ENCODE data around the gene KMO. TPM values are rescaled to one million over a fixed set of nuclear protein-coding genes. Genes with fewer than 3 reads are reported as not detected.

KMO gene
- total and polyA plus RNA-seq, 12 donors, result 0.41 to 3.6 (median 1.6) TPM

DNA sequence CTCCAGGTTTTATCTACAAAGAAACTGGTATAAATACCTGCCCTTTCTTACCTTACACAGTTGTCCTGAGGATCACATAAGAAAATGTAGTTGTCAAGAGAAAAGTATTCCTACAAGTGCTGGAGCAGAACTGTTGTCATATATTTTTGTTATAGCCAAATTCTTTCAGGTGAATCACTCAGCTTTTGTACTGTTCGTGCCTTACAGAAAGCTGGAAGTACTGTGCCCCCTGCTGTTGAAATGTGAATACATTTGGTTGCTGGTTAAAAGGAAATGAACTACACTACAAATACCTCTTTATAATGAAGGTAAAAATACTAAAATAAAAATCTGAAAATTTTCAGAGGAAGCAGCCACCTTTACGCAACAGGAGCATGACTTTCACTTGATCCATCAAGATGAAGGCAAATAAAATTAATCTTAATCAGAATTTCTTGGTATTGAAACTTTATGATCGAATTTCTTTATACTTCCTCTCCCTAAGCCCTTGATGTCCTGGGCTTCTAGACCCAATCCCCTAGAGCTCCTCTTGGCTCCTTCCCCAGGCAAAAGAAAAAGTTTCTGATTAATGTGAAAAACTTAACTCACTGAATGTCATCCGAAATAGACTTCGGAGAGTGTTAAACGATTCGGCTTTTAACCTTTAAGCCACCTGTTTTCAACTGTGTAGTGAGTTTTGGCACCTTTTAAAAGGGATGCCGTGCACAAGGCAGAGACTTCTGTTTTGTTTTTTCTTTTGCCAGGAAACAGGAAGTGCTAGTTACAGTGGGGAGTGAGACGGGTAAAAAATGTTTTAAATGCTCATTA, 95.5 kb downstream of the KMO start:
- 43 to 50% (median 45%) methylated on average over 8 to 9 of the region's 9 CpGs for WGBS, 4 donors
- H3K36me3 ChIP-seq (replicated peaks in 1 of 2), result no peaks in the 10 kb centered on the region
- intact Hi-C loops (cut with DNase I), result loop anchor here (10.0 kb wide), 1 partner anchor 93 kb away; the partner anchor contains the start of gene KMO (in 2 of the 2)
- no peak overlapping the region for H3K27ac ChIP-seq
- no peaks in the 10 kb centered on the region for H3K4me1 ChIP-seq (replicated peaks in 1 of 2)
- H3K9me3 ChIP-seq (replicated peaks in 1 of 3), result no peaks in the 10 kb centered on the region
- DNase-seq, result peak in 5 of 7 donors; percentile 39 to 63 (median 50)
- no peaks in the 10 kb centered on the region for H3K27me3 ChIP-seq
- TF ChIP-seq, protein P1, sequence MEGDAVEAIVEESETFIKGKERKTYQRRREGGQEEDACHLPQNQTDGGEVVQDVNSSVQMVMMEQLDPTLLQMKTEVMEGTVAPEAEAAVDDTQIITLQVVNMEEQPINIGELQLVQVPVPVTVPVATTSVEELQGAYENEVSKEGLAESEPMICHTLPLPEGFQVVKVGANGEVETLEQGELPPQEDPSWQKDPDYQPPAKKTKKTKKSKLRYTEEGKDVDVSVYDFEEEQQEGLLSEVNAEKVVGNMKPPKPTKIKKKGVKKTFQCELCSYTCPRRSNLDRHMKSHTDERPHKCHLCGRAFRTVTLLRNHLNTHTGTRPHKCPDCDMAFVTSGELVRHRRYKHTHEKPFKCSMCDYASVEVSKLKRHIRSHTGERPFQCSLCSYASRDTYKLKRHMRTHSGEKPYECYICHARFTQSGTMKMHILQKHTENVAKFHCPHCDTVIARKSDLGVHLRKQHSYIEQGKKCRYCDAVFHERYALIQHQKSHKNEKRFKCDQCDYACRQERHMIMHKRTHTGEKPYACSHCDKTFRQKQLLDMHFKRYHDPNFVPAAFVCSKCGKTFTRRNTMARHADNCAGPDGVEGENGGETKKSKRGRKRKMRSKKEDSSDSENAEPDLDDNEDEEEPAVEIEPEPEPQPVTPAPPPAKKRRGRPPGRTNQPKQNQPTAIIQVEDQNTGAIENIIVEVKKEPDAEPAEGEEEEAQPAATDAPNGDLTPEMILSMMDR (IDR thresholded peaks at IDR 0.05), result peak; percentile 53 to 70 (median 65)
- TF ChIP-seq POLR2A (IDR thresholded peaks at IDR 0.05), result no peak
- no peak overlapping the region for H3K4me3 ChIP-seq

DNA sequence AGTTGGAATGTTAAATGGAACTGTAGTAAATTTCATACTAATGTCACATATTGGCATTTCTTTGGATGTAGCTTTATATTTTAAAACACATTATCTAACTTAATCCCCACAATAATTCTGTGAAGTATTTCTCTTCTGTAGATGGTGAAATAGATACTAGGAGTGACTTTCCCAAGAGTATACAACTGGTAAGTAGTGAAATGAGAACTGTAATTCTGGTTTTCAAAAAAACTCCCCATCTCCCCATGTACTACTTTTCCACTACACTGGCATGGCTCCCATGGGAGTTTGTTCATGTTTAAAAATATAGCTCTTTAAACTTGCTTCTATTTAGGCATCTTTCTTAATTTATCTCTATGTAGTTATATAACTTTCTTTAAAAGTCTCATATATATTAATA, 97.8 kb downstream of the KMO start:
- intact Hi-C loops (cut with DNase I), result no loop called here
- TF ChIP-seq, protein P1 (IDR thresholded peaks at IDR 0.05), result no peak
- TF ChIP-seq POLR2A (IDR thresholded peaks at IDR 0.05), result no peak
- H3K27ac ChIP-seq, result no peak overlapping the region

GRCh38 chr1:241630476-241630875, 98.3 kb downstream of the KMO start:
- WGBS, 4 donors, result 89 to 95% (median 93%) methylated on average over 1 of the region's 1 CpG
- Histone ChIP-seq H3K27me3 (no peaks in the 10 kb centered on the region), H3K9me3 (replicated peaks in 1 of 3) (no peaks in the 10 kb centered on the region), H3K4me3 (no peak overlapping the region), H3K4me1 (replicated peaks in 1 of 2) (no peaks in the 10 kb centered on the region), H3K36me3 (replicated peaks in 1 of 2) (no peaks in the 10 kb centered on the region), H3K27ac (no peak overlapping the region)
- intact Hi-C loops (cut with DNase I), result no loop called here
- TF ChIP-seq, protein P1 (IDR thresholded peaks at IDR 0.05), result no peak
- TF ChIP-seq POLR2A (IDR thresholded peaks at IDR 0.05), result no peak
- no peak for DNase-seq

More for the DNA sequence above, 97.8 kb downstream of the KMO start:
- H3K4me1 ChIP-seq (replicated peaks in 1 of 2), result no peaks in the 10 kb centered on the region
- H3K9me3 ChIP-seq (replicated peaks in 1 of 3), result no peaks in the 10 kb centered on the region
- H3K27me3 ChIP-seq, result no peaks in the 10 kb centered on the region
- H3K4me3 ChIP-seq, result no peak overlapping the region
- no peaks in the 10 kb centered on the region for H3K36me3 ChIP-seq (replicated peaks in 1 of 2)
- no peak for DNase-seq

DNA sequence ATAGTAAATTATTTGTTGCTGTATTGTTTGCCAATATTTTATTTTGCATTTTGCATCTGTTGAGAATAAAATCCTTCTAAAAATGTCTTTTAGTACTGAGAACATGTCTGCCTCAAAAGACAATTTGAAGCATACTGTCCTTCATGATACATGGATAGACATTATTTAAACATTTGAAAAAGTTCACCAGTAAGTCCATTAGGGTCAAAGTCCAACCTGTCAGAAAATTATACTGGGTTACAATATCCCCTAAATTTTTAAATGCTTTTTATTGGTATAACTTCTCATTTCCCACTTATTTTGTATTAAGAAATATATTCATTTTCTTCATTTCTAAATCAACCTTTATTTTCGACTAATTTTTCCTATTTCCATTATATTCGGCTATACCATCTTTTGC, 98.7 kb downstream of the KMO start:
- Histone ChIP-seq H3K36me3 (replicated peaks in 1 of 2) (no peaks in the 10 kb centered on the region), H3K4me3 (no peak overlapping the region), H3K27me3 (no peaks in the 10 kb centered on the region), H3K4me1 (replicated peaks in 1 of 2) (no peaks in the 10 kb centered on the region), H3K27ac (no peak overlapping the region), H3K9me3 (replicated peaks in 1 of 3) (no peaks in the 10 kb centered on the region)
- no peak for DNase-seq
- intact Hi-C loops (cut with DNase I), result no loop called here
- no peak for TF ChIP-seq POLR2A (IDR thresholded peaks at IDR 0.05)
- TF ChIP-seq, protein P1 (IDR thresholded peaks at IDR 0.05), result no peak
- 95 to 97% (median 96%) methylated on average over 2 of the region's 2 CpGs for WGBS, 4 donors

Data from adrenal gland (tissue), 12 donors.